GM21786 (cell line): ENCODE results near the gene CENPT.

Experiments
- ATAC-seq: cut with Tn5 transposase; IDR thresholded peaks from one replicate; pipeline ENCODE4 v1.9.1; 2021; ENCODE audit not compliant: unreplicated experiment

CENPT gene, protein sequence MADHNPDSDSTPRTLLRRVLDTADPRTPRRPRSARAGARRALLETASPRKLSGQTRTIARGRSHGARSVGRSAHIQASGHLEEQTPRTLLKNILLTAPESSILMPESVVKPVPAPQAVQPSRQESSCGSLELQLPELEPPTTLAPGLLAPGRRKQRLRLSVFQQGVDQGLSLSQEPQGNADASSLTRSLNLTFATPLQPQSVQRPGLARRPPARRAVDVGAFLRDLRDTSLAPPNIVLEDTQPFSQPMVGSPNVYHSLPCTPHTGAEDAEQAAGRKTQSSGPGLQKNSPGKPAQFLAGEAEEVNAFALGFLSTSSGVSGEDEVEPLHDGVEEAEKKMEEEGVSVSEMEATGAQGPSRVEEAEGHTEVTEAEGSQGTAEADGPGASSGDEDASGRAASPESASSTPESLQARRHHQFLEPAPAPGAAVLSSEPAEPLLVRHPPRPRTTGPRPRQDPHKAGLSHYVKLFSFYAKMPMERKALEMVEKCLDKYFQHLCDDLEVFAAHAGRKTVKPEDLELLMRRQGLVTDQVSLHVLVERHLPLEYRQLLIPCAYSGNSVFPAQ

GRCh38 chr16:67847064-67847861, at the start of gene CENPT:
CENPT (minus strand) TSS chr16:67847693; CDS start chr16:67833859, 13,834 bp downstream.
- peak; percentile 34 for ATAC-seq

- no peak for ATAC-seq
These were observed 49.7 kb upstream of the CENPT start for GRCh38 chr16:67897231-67897630.

DNA sequence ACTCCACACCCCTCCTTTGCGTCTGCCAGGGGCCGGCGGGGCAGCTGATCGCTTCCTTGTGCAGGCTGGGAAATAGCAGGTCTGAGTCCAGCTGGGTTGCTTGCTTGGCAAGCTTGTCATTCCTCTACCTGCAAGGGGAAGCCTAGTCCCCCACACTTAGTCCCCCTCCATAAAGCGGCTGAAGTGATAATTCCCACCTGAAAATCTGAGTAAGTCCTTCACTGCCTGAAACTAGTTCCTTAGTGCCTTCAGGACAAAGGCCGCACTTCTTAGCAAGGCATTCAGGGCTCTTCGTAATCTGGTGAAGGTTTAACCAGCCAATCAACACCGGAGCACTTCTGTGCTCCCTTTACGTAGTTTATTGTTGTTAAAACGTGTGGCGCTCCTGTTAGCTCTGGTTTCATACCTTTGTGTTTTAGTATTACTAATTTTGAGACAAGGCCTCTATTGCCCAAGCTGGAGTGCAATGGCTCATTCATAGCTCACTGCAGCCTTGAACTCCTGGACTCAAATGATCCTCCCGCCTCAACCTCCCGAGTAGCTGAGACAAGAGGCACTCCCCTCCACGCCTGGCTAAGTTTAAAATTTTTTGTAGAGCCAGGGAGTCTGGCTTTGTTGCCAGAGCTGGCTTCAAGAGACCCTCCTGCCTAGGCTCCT, 46.4 kb upstream of the CENPT start:
- ATAC-seq = no peak

- peak; percentile 95 for ATAC-seq
These were observed 45.6 kb upstream of the CENPT start, which contains the start of gene PSKH1 for GRCh38 chr16:67892899-67893742. PSKH1 (plus strand) TSS chr16:67893254; CDS start chr16:67908750, 15,496 bp downstream.

DNA sequence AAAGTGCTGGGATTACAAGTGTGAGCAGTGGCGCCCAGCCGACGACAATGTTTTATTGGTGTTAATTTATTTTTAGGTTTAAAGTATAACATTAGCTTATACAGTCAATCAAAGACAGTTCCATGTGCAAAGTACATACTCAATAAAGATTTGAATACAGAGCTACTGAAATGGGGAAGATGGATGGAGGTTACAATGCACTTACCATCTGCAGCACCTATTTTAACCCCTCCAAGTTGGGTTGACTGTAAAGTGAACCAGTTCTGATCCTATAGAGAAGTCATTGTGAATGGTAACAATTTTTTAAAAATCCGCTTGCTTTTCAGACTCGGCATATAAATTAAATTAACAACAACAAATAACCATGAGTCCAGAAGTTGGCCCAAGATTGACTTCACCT, 44.9 kb upstream of the CENPT start:
- no peak for ATAC-seq

- no peak for ATAC-seq
These were observed 40.8 kb upstream of the CENPT start for GRCh38 chr16:67888331-67888730.

GRCh38 chr16:67886387-67886786, 38.9 kb upstream of the CENPT start:
- ATAC-seq = no peak

- no peak for ATAC-seq
These were observed 38.5 kb upstream of the CENPT start for GRCh38 chr16:67885976-67886375.

DNA sequence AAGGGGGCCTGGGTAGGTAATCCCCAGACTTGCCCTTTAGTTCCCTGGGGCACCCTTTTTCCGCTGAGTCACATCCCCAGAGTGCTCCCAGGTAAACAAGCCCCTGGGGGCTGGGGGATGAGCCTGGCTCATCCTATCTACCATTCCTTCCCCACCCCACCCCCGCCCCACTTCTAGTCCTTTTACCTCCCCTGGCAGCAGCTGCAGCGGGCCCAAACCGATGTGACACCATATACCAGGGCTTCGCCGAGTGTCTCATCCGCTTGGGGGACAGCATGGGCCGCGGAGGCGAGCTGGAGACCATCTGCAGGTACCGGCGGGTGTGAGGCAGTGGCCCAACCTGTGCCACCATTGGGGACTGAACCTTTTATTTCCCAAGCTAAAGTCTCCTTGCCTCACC, 38.1 kb upstream of the CENPT start:
- no peak for ATAC-seq

DNA sequence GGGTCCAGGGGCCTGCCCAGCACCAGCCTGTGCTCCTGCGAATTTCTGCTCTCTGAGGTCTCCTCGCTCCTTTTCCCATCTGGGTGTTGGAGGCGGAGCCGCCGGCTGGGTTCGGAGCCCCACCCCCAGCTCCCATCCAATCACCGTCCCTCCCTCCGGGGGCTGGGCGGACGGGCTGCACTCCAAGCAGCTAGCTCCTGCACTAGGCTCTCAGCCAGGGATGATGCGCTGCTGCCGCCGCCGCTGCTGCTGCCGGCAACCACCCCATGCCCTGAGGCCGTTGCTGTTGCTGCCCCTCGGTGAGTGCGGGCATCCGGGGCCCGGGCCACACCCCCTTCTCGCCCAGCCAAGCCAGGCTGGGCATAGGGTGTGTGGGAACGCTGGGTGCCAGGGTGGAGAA, 37.2 kb upstream of the CENPT start, which contains the start of gene NRN1L:
NRN1L (plus strand) TSS at position 202 of the 400 bp plus-strand sequence; CDS start at position 221, 19 bp downstream.
- no peak for ATAC-seq

DNA sequence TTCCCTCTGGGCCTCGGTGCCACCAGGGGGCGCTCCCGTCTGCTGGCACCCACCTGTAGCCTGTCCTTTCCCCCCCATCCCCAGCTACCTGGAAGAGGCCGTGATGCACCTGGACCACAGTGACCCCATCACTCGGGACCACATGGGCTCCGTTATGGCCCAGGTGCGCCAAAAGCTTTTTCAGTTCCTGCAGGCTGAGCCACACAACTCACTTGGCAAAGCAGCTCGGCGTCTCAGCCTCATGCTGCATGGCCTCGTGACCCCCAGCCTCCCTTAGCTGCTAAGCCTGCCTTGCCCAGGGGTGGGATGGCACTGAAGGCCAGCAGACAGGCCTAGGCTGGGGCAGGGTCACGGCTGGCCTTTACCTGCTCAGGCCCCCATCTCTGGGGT, 36.4 kb upstream of the CENPT start:
- ATAC-seq = no peak

- no peak for ATAC-seq
These were observed 35.8 kb upstream of the CENPT start for GRCh38 chr16:67883146-67883871.

DNA sequence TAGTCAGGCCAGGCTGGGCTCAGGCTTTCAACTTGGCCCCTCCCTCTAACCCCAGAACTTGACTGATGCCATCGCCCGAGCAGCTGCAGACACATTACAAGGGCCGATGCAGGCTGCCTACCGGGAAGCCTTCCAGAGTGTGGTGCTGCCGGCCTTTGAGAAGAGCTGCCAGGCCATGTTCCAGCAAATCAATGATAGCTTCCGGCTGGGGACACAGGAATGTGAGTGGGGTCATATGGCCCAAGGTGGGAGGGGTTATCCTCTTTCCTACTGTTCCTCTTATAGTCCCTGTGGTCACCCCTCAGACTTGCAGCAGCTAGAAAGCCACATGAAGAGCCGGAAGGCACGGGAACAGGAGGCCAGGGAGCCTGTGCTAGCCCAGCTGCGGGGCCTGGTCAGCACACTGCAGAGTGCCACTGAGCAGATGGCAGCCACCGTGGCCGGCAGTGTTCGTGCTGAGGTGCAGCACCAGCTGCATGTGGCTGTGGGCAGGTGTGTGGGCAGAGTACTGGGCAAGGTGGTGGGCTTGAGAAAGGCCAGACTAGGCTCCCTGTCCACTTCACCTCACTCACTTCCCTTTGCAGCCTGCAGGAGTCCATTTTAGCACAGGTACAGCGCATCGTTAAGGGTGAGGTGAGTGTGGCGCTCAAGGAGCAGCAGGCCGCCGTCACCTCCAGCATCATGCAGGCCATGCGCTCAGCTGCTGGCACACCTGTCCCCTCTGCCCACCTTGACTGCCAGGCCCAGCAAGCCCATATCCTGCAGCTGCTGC, 35.1 kb upstream of the CENPT start:
- ATAC-seq = no peak

DNA sequence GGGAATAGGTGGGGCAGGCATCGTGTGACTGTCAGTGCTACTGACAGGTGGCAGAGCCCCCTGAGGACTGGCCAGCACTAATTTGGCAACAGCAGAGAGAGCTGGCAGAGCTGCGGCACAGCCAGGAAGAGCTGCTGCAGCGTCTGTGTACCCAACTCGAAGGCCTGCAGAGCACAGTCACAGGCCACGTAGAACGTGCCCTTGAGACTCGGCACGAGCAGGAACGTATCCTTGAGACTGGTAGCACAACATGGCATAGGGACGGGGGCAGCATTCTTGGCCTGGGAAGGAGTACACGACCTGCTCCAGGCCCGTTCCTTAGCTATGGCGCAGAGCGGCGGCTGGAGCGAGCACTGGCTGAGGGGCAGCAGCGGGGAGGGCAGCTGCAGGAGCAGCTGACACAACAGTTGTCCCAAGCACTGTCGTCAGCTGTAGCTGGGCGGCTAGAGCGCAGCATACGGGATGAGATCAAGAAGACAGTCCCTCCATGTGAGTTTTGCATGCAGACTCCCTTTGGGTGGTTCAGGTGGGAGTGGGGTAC, 34.2 kb upstream of the CENPT start:
- no peak for ATAC-seq

GRCh38 chr16:67880584-67880983, 33.1 kb upstream of the CENPT start:
- ATAC-seq = no peak

GRCh38 chr16:67879936-67880335, 32.4 kb upstream of the CENPT start:
- ATAC-seq = no peak

DNA sequence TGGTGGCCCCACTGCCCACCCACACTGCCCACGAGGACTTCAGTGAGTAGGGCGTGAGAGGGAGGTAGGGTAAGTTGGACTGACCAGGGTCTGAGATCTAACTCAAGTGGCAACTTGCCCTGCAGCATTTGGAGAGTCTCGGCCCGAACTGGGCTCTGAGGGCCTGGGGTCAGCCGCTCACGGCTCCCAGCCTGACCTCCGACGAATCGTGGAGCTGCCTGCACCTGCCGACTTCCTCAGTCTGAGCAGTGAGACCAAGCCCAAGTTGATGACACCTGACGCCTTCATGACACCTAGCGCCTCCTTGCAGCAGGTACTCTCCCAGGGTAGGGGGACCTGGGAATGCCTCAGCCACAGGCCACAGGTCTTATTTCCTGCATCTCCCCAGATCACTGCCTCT, 32.0 kb upstream of the CENPT start:
- no peak for ATAC-seq

GRCh38 chr16:67878846-67879245, 31.4 kb upstream of the CENPT start:
- no peak for ATAC-seq

GRCh38 chr16:67878232-67878631, 30.7 kb upstream of the CENPT start:
- no peak for ATAC-seq
